NOMO-1 treated with dmso at 0.1 percent for 144 hours (cell line): ENCODE data around the gene GSK3A.

Source experiments
- DNase-seq: peaks from one replicate; lab custom pipeline; 2025; ENCODE audit not compliant: unreplicated experiment; lab: John Stamatoyannopoulos, UW

The GSK3A gene

GRCh38 chr19:42228641-42229040, 13.8 kb downstream of the GSK3A start:
- DNase-seq, result no peak

- no peak for DNase-seq
Observed at GRCh38 chr19:42226886-42227285, 15.5 kb downstream of the GSK3A start.

GRCh38 chr19:42225718-42226292, 16.6 kb downstream of the GSK3A start:
- no peak for DNase-seq

- no peak for DNase-seq
Observed at GRCh38 chr19:42224940-42225717, 17.3 kb downstream of the GSK3A start.

DNA sequence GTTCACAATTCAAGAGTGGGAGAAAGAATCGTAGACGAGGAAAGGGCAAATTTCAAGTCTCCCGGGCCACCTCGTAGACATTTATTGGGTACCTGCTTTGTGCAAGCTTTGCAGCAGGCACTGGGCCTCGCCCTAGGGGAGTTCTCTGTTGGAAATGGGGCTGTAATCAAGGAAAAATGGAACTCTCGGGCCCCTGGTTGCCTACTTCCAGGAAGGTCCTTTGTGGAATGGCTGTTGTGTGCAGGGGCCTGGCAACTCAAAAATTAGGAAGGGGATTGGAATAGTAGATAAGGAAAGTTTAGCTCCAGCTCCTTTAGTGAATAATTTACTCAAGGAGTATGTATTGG, 21.7 kb downstream of the GSK3A start:
- no peak for DNase-seq

DNA sequence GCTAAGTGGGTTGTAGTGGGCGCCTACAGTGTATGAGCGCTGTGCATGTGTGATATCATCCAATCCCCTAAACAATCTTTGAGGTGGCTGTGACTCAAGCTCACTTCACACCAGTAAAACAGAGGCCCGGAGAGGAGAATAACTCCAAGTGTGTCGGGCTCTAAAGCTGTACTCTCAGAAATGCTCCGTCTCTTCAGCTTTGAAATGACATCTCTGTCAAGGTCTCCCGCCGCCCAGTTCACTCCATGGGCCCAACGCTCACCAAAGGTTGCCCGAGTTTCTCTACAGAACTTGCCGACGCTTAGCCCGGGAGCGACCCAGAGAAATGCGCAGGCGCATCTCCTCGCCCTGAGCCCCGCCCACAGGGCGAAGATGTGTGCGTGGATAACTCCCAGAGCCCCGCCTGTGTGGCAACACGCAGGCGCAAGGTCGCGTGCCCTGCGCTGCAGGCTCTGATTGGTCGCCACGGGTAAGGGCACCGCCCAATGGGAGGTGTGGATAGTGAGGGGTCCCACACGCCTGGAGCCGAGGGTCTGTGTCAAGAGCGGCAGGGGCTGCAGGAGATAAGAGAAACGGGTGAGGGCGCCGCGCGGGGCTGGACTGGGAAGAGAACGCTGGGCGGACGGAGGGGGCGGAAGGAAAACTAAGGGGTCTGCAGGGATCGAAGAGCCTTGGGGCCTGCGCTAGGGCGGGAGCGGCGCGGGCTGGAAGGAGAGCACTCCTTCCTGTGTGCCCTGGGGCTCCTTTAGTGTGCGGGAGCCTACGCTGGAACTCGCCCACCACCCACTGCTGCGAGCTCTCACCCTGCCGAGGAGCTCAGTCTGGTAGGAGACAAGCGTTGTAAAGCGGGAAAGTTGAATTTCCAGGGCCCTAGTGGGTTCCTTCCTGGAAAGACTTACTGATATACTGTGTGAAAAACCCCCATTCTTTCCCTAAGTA, 22.3 kb downstream of the GSK3A start, which contains the start of gene ZNF526:
Gene ZNF526 (plus strand): TSS at position 501 of the 939 bp plus-strand sequence. CDS start 4,092 bp downstream, outside the sequence.
- DNase-seq, result peak; percentile 96

DNA sequence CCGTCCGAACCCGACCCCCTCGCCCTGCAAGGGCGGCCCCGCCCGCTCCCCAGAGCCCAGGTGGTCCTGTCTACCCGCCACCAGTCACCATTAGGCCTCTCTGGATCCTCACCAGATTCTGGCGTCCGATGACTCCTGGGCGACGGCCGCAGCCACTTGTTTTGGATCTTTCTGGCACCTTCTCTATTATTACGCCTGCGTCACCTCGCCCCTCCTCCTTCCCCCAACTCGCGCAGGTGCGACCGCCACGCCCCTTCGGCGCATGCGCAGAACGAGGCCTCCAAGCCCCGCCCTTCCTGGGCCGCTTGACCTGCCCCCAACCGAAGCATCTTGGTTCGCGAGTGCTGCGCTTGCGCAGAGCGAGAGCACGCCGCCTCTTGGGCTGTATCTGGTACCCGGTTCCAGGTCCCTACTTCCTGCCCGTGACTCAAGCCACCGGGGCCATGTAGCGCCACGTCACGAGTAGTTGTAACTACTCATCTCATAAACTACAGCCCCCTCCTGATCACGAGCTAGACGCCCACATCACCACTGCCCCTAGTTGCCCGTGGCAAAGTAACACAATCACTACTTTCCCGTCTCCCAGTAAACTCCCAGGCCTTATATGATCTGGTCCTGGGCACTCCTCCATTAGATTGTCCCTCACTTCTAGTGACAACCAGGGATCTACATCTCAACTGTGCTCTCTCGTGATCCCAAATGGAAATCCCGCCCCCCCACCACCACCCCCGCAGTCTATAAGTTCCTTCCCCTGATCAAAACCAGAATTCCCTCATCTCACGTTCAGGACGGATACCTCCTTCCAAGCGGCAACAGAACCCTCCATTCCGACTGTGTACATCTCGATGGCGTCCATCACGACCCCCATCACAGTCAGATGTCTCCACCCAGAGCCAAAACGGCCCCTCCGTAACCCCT, 24.6 kb downstream of the GSK3A start, which contains the start of gene DEDD2:
Gene DEDD2 (minus strand): TSS at position 158 of the 918 bp plus-strand sequence. CDS start 670 bp downstream, outside the sequence.
- DNase-seq, result peak; percentile 95

DNA sequence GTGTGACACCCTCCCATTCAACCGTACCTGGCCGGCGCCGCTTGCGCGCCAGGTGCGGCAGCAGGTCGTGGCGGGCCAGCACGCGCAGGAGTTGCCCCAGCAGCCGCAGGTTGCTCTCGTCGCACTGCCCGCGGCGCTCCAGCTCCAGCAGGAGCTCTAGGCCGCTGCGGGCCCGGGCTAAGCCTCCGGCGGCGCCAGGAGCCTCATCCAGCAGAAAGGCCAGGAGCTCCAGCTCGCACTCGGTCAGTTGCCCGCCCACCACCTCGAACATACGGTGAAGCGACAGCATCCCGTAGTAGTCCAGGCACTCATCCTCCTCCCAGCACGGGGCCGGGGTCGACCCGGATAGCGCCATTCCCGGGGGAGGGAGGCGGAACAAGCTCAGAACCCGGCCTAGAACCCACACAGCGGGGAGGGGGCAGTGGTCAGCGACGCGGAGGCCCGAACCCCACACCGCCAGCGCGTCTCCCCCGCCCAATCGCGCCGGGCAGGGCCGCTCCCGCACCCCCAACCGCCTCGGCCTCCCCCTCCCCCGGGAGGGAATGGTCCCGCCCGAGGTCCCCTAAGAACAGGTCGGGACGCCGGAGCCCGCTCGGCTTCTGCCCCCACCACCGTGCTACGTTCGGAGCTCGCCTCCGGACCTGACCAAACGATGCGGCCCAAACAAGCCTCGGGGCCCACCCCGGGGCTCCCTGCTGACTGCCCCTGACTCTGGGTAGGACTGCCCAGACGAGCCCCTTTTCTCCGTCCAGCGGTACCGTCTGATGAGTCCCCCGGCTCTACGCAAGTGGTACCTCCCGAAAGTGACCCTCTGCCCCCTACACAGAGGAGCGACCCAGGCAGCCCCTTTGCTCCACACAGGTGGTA, 25.5 kb downstream of the GSK3A start:
- DNase-seq, result no peak

DNA sequence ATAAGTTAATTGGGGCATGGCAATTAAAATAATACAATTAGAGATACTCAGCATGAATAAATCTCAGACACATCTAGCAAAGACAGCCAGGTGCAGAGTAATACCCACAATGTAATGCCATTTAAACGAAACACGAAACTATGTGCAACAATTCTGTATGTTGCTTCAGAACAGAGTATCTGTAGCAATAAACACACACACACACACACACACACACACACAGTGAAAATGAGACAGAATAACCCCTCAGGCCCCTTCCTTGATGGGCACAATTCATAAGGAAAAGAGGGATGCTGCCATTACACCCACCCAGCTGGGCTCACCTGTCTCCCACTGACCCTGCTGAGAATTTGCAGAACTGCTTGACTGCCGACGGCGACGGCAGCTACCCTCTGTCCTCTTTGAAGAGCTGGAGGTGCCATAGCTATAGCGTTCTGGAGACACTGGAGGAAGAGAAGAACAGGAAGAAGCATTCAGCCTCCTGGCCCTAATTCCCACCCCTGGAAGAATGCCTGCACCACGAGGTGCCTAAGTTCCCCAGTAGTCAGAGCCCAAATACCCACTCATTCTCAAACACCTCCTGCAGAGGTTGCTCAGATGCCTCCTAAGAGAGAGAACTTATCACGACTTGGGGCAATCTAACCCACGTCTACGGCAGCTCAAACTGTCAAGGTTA, 27.5 kb downstream of the GSK3A start:
- DNase-seq, result no peak

DNA sequence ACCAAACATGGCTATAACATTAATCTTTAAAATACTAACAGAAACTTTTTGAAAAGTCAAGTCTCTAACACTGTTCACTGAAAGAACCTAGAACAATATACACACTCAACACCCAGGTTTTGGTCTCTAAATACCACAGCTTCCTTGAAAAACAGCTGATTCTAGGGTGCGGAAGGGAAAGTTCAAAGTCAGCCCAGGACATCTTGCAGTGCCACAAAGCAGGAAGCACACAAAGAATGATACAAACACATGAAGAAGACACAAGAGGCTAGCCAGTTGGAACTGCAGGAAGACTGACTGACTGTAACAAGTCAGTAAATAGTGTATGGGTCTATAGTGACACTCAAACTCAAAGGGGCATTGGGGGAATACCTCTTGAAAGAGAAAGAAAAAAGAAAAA, 29.5 kb downstream of the GSK3A start:
- no peak for DNase-seq

DNA sequence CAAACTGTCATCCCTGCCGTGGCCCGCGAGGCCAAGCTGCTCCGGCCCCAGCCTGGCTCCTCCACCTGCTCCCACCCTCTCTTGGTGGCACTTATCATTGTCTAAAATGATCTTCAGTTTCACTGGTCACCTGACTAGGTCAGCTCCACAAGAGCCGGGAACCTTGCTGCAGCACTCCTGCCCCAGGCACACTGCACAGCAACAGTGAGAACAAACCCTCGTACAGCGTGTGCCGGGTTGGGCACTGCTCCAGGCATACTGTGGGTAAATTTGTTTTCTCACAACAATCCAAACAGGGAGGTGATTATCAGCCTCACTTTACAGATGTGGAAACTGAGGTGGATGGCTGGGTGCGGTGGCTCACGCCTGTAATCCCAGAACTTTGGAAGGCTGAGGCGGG, 33.8 kb downstream of the GSK3A start:
- no peak for DNase-seq

DNA sequence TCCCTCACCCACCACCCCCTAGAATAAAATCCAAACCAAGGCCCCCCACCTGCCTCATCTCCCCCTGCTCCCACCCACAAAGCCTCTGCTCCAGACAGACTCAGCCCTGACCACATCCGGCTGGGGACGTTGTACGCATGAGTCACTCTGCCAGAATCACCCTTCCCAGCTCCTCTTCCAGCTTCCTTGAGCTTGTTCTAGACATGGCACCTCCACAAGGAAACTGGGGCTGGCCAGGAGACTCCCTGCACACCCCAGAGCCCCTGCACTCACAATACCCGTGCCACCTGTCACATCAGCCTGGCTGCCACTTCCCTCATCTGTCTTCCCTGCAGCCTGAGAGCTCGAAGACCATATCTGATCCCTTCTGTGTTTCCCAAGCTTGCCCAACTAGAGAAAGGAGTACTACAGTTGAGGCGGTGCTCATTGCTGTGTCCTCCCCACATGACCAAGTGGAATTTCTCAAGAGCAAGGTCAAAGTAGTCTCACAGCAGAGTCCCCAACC, 34.6 kb downstream of the GSK3A start:
- DNase-seq, result peak; percentile 9

DNA sequence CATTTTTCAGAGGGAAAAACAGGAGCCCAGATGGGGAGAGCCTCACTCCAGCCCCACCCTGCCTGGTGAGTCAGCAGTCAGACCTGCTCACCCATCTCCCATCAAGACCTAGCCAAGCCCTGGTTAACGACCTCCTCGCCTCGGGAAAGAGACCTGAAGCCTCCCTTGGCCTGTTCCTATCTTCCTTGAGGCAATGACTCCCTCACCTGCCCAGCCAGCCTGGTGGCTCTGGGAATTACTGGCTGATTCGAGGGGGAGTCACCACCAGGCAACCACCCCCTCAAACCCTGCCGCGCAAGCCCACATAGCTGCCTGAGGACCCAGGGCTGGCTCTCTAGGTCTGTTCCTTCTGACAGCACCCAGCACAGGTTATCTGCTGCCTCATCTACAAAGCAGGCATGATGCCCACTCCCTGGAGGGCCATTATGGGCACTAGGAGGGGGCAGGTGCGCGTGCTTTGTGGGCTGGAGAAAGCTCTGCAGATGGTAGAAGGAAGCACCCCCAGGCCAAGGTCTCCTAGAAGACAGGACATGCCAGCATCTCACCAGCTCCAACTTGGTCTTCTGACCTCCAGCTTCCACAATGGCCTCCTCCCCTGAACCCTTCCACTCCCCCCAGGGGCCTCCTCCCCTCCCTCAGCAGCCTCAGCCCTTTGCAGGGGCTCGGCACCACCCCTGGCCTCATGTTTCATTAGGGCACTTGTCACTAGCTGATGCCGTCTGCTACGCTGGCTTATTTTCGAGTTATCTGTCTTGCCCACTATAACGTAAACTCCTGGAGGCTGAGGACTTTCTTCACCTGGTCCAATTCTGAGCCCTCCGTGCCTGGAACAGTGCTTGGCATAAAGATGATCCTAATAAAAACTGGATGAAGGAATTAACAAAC, 35.3 kb downstream of the GSK3A start:
- no peak for DNase-seq

- DNase-seq, result no peak
Observed at GRCh38 chr19:42204664-42205063, 37.7 kb downstream of the GSK3A start.

- no peak for DNase-seq
Observed at GRCh38 chr19:42203700-42204099, 38.7 kb downstream of the GSK3A start.

- no peak for DNase-seq
Observed at GRCh38 chr19:42202290-42202880, 40.0 kb downstream of the GSK3A start.
